Left renal pelvis (tissue), 4 donors: ENCODE measurements around the gene LSS. TPM values are rescaled to one million over a fixed set of nuclear protein-coding genes. Genes with fewer than 3 reads are reported as not detected.
"Not testable (repeated sequence)": the region's sequence is repeated elsewhere in the genome, so short reads cannot be mapped to it uniquely, and the experiment has no call there.

Experiments used
- DNase-seq, 4 donors: peaks; one replicate each; pipeline ENCODE4 v3.0.0-alpha.2; 2013; ENCODE audit warnings: low read depth in 4 of 4, low spot score in 3 of 4
- polyA plus RNA-seq, 4 donors: library from polyadenylated mRNA; unstranded; fragments of 120-200 nt; gene quantifications; one replicate each; pipeline ENCODE4 v1.2.1, GENCODE V29; 2013; ENCODE audit not compliant: insufficient read length in 4 of 4

The LSS gene
- polyA plus RNA-seq, 4 donors: 25.9 to 54.0 (median 32.2) TPM

DNA sequence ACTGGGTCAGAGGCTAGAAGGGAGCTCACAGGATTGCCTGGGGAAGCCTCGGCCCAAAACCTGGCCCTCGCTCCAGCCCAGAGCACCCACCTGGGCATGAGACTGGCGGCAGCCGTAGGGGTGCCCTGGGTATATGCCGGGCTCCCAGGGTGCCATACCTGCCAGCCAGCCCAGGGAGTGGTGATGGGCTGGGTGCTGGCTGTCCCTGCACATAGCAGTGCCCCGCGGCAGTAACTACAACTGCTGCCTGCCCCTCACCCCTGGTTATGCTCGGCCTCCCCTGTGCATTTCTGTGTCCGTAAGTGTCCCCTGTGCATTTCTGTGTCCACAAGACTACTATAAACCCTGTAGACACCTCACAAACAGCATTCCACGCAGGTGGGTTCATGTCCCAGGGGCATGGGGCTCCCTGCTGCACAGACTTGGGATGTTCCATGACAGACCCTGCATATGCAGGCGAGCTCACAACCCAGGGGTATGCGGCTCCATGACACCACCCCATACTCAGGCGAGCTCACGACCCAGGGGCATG lies 38.5 kb downstream of the LSS start:
- DNase-seq: no peak

DNA sequence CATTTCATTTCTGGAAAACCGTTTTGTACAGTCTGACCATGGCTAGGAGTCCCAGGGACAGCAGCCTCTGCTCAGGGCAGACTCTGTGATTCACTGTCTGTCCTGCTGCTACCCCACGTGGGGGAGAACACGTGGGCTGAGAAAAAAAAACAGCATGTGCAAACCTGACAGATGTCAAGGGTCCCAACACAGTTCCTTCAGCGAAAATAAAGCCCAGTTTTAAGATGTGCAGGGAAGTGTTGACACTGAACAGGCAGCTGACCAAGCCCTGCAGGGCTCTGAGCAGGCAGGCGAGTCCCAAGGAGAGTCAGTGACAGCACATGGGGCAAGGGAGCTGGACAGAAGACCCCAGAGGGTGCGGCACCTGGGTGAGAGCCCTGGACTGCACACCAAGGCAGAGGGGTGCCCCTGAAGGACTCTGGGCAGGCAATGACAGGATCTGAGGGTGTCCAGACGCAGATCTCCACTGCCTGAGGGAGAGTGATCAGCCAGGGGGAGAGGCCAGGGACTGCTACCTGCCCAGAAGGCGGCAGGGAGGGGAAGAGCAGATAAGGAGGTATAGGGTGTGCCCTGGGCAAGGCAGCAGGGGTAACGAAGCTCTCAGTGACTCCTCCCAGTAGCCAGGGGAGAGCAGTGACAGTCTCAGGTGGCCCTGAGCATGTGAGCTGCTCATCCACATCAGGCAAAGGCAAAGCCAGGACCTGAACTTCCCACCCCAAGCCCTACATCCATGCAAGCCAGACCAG lies 39.2 kb downstream of the LSS start:
- no peak for DNase-seq

DNA sequence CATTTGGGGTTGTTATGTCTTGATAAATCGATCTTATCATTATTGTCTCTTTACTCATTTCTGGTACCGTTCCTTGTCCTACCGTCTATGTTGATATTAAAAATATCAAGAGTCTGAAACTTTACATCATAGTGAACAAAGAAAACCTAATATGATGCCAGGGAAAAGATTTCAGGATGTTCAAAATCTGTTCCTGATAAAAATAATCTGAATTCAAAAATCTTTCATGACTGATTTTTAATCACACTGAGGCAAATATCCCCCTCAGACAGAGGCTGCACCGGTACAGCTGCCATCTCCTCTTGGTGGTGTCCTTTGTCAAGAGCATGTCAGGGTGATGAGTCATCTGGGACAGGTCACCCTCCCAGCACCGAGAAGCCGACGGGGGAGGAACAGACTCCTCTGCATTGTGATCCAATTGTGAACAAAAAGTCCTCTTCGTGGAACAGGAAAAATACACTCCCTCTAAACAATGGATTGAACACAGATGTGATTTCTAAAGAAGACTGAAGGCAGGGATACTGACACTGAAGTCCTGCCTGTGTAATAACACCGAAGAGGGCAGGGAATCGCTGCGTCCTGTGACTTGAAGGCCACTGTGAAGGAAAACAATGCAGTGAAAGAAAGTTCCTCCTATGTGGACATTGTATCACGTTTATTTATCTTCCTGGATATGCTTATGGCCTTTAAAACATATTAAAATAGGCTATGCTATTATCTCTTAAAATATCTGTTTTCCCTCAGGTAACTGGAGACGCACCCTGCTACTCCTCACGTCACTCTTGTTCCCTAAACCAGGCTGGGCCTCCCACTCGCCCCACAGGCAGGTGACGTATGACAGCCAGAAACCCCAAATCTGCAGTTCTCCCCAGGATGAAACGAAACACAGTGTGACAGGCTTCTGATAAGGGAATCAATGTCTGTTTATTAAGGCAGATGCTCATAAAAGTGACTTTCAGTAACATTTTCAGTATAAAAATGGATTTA lies 40.1 kb downstream of the LSS start:
- DNase-seq: no peak

DNA sequence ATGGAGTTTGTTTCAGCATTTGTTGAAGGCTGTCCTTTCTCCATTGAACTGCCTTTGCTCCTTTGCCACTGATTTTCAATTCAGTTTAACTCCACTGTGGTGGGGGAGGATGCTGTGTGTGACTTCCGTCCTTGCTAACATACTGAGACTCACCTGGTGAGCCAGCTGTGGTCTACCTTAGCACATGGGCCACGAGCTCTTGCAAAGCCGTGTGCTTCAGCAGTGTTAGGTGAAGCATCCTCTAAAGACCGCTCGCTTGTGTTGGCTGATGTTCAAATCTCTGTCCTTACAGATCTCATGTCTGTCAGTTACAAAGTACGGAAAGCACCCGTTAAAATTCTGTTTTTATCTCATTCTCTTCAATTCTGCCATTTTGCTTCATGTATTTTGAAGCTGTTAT lies 40.8 kb downstream of the LSS start:
- DNase-seq: no peak

DNA sequence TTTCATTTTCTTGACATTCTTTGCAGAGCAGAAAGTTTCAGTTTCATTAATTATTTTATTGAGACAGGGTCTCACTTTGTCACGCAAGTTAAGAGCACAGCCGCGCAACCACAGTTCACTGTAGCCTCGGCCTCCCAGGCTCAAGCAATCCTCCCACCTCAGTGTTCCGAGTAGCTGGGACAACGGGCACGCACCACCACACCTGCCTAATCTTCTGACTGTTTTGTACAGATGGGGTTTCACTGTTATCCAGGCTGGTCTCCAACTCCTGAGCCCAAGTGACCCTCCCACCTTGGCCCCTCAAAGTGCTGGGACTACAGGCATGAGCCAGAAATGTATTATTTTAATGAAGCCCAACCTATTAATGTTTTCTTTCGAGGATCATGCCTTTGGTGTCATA lies 41.3 kb downstream of the LSS start:
- no peak for DNase-seq

DNA sequence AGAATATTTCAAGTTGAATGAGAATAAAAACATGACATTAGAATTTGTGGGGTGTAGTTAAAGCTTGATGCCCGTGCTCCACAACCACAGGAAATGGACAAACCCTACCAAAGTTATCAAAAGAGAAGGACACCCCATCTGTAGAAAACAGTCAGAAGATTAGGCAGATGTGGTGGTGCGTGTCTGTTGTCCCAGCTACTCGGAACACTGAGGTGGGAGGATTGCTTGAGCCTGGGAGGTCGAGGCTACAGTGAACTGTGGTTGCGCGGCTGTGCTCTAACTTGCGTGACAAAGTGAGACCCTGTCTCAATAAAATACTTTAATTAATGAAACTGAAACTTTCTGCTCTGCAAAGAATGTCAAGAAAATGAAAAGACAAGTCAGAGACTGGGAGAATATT lies 42.9 kb downstream of the LSS start:
- no peak for DNase-seq

DNA sequence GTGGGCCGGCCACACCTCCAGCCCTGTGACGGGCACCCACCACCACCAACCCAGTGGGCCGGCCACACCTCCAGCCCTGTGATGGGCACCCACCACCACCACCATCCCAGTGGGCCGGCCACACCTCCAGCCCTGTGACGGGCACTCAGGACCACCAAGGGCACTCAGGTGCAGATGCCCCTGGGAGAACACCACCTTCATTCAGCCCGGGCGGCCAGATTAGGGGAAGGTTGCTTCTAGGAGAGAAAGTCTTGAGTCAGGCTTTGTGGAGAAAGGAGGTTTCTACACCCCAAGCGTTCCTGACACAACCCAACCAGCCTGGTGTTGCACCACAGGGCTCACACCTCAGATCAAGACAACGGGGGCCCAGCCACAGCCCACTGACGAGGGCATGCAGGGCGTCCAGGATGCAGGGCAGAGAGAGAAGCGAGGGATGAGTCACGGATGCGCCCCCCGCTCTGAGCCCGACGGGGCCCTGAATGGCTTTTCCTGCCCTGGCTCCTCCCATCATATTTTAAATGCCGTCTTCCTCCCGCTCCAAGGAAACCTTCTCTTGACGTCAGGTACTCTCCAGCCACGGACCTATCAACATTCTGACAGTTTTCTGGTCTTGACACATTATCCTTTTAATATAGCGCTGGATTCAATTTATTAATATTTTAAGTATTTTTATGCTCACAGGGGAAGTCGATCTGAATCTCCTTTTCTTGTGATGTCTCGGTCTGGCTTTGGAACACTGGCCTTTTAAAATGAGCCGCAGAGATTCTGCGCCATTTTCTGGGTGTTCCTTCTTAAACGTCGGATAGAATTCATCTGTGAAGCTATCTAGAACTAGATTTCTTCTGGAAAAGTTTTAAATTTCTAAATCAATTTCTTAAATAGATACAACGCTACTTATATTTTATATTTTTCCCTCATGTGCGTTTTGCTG lies 43.7 kb downstream of the LSS start:
- DNase-seq: peak; percentile 53 to 84 (median 77)

DNA sequence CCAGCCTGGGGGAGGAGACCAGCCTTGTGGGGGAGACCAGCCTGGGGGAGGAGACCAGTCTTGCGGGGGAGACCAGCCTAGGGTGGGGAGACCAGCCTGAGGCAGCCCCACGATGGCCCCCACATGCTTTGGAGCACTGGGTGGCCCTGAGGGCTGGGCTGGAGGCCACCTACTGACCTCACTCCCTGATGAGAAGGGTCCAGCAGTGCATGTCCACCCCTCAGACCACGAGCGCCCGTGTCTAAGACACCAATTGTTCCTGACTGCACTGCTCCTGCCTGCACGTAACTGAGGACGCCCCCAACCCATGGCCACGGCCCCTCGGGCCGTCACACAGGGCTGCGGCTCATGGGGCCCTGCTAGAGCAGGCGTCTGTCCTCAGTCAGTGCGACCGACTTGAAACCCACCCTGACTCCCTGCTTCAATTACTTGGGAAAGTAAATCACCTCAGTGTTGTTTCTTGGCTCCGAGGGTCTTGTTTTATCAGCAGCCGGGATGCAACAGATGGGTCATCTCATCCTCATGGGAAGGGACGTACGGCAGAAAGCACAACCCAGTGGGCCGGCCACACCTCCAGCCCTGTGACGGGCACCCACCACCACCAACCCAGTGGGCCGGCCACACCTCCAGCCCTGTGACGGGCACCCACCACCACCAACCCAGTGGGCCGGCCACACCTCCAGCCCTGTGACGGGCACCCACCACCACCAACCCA lies 44.5 kb downstream of the LSS start, which contains the start of gene SPATC1L:
SPATC1L (minus strand) TSS at position 550 of the 715 bp plus-strand sequence. CDS start 1,643 bp downstream, outside the sequence.
- DNase-seq: peak; percentile 59 to 87 (median 83)

DNA sequence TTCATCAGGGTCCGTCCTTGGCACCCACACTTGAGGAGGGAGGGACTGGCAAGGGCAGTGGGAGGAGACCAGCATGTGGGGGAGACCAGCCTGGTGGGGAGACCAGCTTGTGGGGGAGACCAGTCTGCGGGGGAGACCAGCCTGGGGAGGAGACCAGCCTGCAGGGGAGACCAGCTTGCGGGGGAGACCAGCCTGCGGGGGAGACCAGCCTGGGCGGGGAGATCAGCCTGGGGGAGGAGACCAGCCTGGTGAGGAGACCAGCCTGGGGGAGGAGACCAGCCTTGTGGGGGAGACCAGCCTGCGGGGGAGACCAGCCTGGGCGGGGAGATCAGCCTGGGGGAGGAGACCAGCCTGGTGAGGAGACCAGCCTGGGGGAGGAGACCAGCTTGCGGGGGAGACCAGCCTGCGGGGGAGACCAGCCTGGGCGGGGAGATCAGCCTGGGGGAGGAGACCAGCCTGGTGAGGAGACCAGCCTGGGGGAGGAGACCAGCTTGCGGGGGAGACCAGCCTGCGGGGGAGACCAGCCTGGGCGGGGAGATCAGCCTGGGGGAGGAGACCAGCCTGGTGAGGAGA lies 45.2 kb downstream of the LSS start:
- not testable (repeated sequence) for DNase-seq

DNA sequence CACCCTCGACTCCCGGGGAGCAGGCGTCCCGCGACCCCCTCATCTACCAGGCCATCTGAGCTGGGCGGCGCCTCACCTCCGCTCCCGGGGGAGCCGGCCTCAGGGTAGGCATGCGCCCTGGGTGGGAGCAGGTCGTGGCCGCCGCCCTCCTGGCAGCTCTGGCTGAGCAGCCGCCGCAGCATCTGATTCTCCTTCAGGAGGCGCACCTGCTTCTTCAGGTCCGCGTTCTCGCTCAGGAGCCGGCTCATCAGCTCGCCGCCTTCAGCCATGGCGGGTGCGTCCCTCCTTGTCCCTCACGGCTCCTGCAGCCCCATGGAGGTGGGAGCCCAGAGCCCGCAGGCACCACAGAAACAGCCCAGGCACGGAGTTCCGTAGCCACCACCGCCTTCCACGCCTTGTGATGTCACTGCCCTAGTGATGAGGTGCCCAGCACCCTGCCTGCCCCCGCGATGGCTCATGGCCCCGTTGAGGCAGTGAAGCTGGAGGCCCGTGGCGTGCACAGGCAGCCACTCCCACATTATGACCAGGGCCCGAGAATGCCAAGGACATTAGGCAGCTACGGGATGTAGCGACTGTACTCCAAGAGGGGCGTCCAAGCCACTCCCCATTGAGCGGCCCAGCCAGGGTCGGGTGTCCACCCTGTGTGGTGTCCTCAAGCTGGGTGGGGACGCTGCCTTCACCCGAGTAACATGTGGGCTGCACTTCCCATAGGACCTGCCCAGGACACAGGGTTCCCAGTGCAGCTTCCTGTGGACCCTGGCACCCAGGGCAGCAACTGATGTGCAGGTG lies 45.8 kb downstream of the LSS start:
- no peak for DNase-seq

DNA sequence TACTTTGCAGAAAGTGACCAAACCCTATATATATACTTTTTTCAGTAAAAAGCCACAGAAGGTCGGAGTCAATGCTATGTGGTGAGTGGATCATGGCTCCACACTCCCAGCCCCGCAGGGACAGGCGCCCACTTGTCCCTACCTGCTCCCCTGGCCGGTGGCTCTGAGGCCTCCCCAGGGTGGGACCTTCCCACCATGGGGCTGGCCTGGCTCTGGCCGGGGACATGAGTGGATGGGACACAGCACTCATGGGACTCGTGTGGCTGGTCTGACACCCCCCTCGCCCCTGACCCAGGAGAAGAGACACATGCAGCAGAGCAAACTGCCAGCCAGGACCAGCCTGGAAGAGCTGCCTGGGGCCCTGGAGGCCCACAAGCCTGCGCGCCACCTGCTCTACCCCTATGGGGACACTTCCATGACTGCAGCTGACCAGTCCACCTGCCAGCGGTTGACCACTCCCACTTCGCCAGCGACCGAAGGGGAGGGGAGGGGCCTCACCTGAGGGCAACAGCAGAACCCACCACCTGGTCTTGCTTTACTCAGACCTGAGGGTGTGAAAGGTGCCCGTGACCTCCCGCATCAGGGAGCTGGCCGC lies 46.5 kb downstream of the LSS start:
- no peak for DNase-seq

DNA sequence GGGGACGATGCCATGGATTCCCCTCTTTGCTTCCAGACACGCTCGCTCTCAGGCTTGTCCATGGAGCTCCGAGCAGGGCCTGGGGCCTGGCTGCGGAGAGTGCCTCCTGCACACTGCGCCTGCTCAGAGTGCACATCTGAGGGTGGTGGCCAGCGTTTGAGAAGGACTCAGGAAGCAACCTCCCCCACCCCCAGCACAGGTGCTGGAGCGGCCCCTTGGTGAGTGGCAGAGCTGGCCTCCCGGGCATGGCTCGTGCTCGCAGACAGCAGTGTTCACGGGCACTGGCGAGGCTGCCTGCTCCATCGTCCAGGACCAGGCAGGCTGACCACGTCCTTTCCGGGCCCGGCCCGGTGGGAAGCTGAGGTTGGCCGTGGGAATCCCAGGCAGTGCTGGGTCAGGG lies 47.1 kb downstream of the LSS start:
- DNase-seq: no peak

DNA sequence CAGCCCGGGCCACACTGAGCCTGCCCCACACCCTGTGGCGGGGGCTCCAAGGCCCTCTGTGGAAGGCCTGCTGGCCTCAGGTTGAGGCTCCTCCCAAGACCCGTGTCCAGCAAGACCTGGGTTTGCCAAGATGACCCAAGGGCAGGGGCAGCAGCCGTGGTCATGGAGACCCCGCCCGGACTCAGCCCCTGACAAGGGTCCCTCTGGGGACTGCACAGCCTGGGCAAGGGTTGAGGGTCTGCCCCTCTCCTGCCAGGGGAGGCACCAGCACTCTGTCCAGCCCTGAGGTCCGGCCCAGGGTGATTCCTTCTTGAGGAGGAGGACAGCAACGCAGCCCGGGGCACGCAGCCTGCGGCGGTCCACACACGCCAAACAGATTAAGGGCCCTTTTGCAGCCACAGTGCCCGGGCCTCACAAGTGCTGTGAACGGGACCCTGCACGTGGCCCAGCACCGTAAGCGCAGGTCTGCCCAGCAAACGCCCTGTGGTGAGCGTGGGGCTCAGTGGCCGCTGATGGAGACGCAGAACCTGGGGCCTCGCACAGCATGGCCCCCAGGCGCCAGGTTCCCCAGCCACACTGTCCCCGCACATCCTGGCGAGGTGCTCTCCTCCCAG lies 47.7 kb downstream of the LSS start:
- no peak for DNase-seq

DNA sequence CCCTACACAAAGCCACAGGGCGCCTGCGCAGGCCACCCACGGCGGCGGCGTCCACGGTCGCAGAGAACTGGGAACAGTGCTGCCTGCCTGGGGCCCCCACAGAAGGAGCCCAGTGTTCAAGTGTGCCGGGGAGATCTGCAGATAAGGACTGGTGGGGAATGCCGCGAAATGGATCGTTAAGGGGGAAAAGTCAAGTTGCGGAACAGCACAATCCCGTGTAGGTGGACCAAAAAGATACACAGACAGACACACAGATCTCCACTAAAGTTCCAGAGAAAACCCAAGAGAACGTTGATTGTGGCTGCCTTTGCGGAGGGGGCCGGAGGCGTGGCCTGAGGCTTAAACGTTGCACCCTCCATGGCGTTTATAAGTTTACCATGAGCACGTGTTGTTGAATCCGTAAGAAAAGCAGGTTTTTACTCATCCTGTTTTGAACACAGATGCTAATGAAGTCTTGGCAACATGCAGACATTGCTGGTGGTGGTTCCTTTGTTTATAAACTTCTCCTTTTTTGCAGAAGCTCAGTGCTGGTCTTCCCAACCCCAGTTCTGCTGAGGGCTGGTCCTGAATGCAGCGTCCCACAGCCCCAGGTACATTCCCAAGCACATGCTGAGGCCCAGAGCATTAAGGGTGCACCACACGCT lies 48.4 kb downstream of the LSS start:
- no peak for DNase-seq

DNA sequence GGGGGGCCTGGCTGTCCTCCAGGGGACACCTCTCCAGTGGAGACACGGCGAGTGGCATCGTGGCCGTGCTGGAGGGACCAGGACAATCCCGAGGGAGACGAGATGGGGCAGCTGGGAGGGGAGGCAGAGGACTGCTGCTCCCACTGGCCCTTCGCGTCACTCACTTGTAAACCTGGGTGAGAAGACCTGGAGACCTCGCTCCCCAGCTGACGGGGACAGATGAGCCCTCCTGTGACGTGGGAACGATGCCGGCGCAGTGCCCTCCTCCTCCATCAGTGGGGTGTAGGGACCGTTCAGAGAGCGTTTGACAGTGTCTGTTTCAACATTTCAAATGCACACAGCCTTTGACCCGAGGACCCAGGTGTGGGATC lies 48.9 kb downstream of the LSS start:
- DNase-seq: no peak

DNA sequence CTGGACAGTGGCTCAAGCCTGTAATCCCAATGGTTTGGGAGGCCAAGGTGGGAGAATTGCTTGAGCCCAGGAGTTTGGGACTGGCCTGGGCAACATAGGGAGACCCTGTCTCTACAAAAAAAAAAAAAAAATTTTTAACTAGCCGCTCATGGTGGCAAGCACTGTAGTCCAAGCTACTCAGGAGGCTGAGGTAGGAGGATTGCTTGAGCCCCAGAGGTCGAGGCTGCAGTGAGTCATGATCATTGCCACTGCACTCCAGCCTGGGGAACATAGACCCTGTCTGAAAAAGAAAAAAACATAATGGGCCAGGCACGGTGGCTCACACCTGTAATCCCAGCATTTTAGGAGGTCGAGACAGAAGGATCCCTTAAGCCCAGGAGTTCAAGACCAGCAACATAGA lies 49.6 kb downstream of the LSS start:
- no peak for DNase-seq

DNA sequence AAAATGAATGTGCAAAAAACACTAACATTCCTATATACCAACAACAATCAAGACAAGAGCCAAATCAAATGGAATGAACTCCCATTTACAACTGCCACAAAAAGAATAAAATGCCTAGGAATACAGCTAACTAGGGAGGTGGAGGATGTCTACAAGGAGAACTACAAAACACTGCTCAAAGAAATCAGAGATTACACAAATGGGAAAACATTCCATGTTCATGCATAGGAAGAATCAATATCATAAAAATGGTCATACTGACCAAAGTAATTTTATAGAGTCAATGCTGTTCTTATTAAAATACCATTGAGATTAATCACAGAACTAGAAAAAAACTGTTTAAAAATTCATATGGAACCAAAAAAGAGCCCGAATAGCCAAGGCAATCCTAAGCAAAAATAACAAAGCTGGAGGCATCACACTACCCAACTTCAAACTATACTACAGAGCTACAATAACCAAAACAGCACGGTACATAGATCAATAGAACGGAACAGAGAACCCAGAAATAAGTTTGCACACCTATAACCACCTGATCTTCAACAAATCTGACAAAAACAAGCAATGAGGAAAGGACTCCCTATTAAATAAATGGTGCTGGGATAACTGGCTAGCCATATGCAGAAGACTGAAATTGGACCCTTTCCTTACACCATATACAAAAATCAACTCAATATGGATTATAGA lies 52.0 kb downstream of the LSS start:
- not testable (repeated sequence) for DNase-seq
